ENCODE results near the gene UNC5C. TPM values are rescaled to one million over a fixed set of nuclear protein-coding genes. Genes with fewer than 3 reads are reported as not detected.

UNC5C gene
- polyA plus RNA-seq, 1 experiment = not detected

DNA sequence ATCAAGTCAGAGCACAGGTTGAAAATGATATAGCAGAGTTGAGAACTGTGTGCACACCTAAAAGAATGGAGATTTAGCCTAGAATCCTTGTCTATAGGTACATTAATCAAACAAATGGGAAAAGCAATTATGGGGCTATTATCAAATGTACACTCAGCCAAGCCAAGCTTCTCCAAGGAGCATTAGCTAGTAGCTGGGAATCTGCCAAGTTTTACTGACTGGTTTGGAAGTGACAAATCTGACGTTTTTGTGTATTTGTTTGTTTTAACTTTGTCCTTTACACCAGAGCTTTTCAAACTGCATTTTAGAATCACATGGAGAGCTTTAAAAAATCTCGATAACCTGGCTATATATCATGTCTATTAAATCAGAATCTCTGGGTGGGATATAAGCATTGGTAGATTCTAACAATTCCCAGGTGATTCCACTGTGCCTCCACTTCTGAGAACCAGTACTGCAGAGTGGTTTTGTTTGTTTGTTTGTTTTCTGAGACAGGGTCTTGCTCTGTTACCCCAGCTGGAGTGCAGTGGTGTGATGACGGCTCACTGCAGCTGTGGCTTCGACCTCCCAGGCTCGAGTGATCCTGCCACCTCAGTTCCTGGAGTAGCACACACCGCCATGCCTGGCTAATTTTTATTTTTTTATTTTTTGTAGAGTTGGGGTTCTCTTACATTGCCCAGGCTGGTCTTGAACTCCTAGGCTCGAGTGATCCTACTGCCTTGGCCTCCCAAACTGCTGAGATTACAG is 279.8 kb downstream of the UNC5C start:
- Histone ChIP-seq H3K4me3 (ENCODE audit: low read depth, low read length) (no peak overlapping the region), H3K27me3 (ENCODE audit: control insufficient read depth, insufficient read depth, low read length) (no peaks in the 10 kb centered on the region), H3K36me3 (ENCODE audit: control insufficient read depth, insufficient read depth, low read length) (no peaks in the 10 kb centered on the region)
- no peak for DNase-seq (ENCODE audit: low read depth)
- ChIA-PET POLR2A (no interaction called here), CTCF (no interaction called here)
- TF ChIP-seq, protein P1, sequence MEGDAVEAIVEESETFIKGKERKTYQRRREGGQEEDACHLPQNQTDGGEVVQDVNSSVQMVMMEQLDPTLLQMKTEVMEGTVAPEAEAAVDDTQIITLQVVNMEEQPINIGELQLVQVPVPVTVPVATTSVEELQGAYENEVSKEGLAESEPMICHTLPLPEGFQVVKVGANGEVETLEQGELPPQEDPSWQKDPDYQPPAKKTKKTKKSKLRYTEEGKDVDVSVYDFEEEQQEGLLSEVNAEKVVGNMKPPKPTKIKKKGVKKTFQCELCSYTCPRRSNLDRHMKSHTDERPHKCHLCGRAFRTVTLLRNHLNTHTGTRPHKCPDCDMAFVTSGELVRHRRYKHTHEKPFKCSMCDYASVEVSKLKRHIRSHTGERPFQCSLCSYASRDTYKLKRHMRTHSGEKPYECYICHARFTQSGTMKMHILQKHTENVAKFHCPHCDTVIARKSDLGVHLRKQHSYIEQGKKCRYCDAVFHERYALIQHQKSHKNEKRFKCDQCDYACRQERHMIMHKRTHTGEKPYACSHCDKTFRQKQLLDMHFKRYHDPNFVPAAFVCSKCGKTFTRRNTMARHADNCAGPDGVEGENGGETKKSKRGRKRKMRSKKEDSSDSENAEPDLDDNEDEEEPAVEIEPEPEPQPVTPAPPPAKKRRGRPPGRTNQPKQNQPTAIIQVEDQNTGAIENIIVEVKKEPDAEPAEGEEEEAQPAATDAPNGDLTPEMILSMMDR (IDR thresholded peaks at IDR 0.05; ENCODE audit: insufficient read depth, low read depth, low read length) = no peak

DNA sequence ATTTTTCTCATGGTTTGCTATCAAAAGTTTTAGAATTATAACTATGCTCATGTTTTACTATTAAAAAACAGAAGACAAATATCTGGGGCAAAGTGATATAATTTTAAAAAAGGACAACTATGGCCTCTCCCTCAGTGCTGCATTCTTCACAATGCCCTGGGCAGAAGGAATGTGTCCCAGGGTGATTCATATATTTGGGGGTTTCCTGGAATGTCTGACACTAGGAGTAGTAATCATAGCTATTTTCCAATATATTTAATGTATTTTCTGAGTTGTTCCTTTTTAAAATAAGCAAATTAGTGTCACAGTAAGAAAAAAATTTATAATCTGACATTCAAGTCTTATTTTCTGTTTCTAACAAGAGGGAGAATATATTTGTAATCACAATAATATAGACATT is 281.7 kb downstream of the UNC5C start:
- POLR2A ChIA-PET = no interaction called here
- no peaks in the 10 kb centered on the region for H3K36me3 ChIP-seq (ENCODE audit: control insufficient read depth, insufficient read depth, low read length)
- CTCF ChIA-PET = no interaction called here
- no peak overlapping the region for H3K4me3 ChIP-seq (ENCODE audit: low read depth, low read length)
- DNase-seq (ENCODE audit: low read depth) = no peak
- TF ChIP-seq, protein P1 (IDR thresholded peaks at IDR 0.05; ENCODE audit: insufficient read depth, low read depth, low read length) = no peak
- H3K27me3 ChIP-seq (ENCODE audit: control insufficient read depth, insufficient read depth, low read length) = no peaks in the 10 kb centered on the region

DNA sequence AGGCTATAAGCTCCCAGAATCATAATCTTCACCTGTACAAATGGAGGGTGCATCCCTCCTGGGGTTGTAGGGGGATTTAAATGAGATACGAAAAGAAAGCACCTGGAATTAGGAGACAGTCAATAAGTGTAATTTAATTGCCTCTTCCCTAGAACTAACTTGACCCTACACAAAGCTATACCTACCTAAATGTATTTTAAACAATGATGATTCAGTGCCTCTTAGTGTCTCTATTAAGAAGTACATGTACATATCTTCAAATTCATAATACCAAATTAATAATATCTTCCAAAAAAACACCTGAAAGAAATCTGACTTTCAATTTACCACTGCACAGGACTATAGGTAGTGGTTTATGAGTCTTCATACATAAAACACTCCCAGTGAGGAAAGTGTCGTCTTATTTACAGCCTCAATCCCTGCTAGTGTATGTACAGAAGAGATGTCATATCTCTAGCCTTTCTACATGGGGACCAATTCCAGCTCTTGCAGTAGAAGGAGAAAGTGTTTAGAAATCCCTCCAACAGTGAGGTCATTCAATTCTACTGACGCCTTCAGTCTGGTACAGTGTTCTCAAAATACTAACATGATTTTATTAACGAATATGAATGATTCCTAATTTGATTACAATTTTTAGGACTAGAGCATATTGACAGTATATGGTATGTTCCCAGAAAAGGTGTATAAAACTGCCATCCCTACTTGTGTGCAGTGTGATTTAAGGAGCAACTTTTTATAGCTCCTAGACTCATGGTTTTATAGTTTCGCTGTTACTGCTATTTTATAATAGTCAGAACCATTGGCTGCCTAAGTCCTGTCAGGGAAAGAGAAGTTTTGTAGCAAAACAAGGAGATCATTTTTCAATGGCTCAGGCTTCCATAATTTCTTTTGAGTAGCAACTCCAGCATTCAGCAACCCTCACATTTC is 282.7 kb downstream of the UNC5C start:
- Histone ChIP-seq H3K27me3 (ENCODE audit: control insufficient read depth, insufficient read depth, low read length) (no peaks in the 10 kb centered on the region), H3K4me3 (ENCODE audit: low read depth, low read length) (no peak overlapping the region), H3K36me3 (ENCODE audit: control insufficient read depth, insufficient read depth, low read length) (no peaks in the 10 kb centered on the region)
- ChIA-PET POLR2A (no interaction called here), CTCF (no interaction called here)
- no peak for DNase-seq (ENCODE audit: low read depth)
- TF ChIP-seq, protein P1 (IDR thresholded peaks at IDR 0.05; ENCODE audit: insufficient read depth, low read depth, low read length) = no peak

DNA sequence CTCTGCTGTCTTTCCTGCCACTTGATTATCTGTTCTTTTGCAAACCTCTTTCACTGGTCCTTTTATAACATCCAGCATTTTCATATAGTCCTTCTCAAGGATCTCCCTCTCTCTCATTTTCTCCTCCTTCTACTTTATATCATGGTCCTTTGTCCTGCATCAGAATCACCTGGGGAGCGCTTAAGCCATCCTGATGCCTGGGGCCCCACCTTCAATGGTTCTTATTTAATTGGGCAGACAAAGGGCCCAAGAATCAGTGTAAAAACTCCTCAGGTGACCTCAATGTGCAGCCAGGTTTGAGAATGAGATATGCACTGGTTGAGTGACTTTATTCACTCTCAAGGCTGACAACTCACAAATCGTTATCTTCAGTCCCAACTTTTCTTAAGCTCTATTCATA is 283.9 kb downstream of the UNC5C start:
- TF ChIP-seq, protein P1 (IDR thresholded peaks at IDR 0.05; ENCODE audit: insufficient read depth, low read depth, low read length) = no peak
- no peak overlapping the region for H3K4me3 ChIP-seq (ENCODE audit: low read depth, low read length)
- no peak for DNase-seq (ENCODE audit: low read depth)
- ChIA-PET CTCF (interaction anchor here (0.6 kb wide), 1 partner anchor 531 kb away, joined by 4 read pairs; no protein-coding TSS in a partner anchor), POLR2A (no interaction called here)
- no peaks in the 10 kb centered on the region for H3K27me3 ChIP-seq (ENCODE audit: control insufficient read depth, insufficient read depth, low read length)
- no peaks in the 10 kb centered on the region for H3K36me3 ChIP-seq (ENCODE audit: control insufficient read depth, insufficient read depth, low read length)

DNA sequence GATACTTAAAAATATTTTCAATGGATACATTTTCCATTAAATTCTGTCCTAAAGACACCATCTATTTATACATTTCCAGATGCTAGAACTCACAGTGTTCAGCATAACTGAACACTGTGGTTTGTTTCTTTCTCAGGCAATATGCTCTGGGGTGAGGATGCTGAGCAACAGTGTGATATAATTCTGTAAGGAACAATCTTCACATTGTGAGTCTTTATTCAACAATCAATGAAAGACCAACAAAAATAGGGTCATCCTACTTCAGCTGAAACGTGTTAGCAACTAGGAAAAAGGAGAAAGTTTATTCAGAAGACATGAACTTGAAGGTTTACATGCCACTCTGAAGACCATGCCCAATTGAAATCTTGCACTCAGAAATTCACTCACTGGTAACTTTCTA is 284.8 kb downstream of the UNC5C start:
- Histone ChIP-seq H3K4me3 (ENCODE audit: low read depth, low read length) (no peak overlapping the region), H3K36me3 (ENCODE audit: control insufficient read depth, insufficient read depth, low read length) (no peaks in the 10 kb centered on the region), H3K27me3 (ENCODE audit: control insufficient read depth, insufficient read depth, low read length) (no peaks in the 10 kb centered on the region)
- ChIA-PET POLR2A (interaction anchor here (0.6 kb wide), 1 partner anchor 486 kb away, joined by 4 read pairs; no protein-coding TSS in a partner anchor), CTCF (interaction anchor here (0.7 kb wide), 1 partner anchor 10 kb away, joined by 3 read pairs; no protein-coding TSS in a partner anchor)
- DNase-seq (ENCODE audit: low read depth) = no peak
- TF ChIP-seq, protein P1 (IDR thresholded peaks at IDR 0.05; ENCODE audit: insufficient read depth, low read depth, low read length) = no peak
